ENCODE measurements around the gene LCN6. TPM values are rescaled to one million over a fixed set of nuclear protein-coding genes. Genes with fewer than 3 reads are reported as not detected.

Gene LCN6
- total RNA-seq, 1 donor from 2014 or later, result not detected

- Mint-ChIP-seq H3K4me3 (peak overlapping the region; percentile 98), H3K9me3 (no peaks in the 10 kb centered on the region), H3K36me3 (peaks cover 19% of the 10 kb centered on the region), H3K27me3 (ENCODE audit: insufficient read depth, low read depth) (peaks cover 12% of the 10 kb centered on the region), H3K27ac (peak overlapping the region; percentile 90), H3K4me1 (peaks cover 27% of the 10 kb centered on the region)
- peak overlapping the region; percentile 82 for H3K4me2 ChIP-seq
- peaks cover 61% of the 10 kb centered on the region for H4K20me1 ChIP-seq (ENCODE audit: low read depth)
- TF ChIP-seq CTCF (IDR thresholded peaks at IDR 0.05) (peak; percentile 57), EZH2 (IDR thresholded peaks at IDR 0.05) (no peak), EZH2phosphoT487 (IDR thresholded peaks at IDR 0.05) (no peak)
- H3K4me3 ChIP-seq, result peak overlapping the region; percentile 89
- no peak overlapping the region for H2AFZ ChIP-seq (replicated peaks)
- H3K27me3 ChIP-seq, result peaks cover 17% of the 10 kb centered on the region
- H3K9ac ChIP-seq, result no peak overlapping the region
- H3K27ac ChIP-seq, result no peak overlapping the region
- H3K36me3 ChIP-seq, result no peaks in the 10 kb centered on the region
- H3K4me1 ChIP-seq, result peaks cover 9% of the 10 kb centered on the region
- H3K79me2 ChIP-seq (ENCODE audit: low read depth), result peaks cover 43% of the 10 kb centered on the region
- no peaks in the 10 kb centered on the region for H3K9me3 ChIP-seq (ENCODE audit: low read depth)
- DNase-seq (ENCODE audit: low spot score), result peak; percentile 69
- peaks cover 48% of the 10 kb centered on the region for H3F3A ChIP-seq (ENCODE audit: low read depth)
Measured at GRCh38 chr9:136726631-136727191, 21.6 kb downstream of the LCN6 start.

GRCh38 chr9:136726118-136726517 is 22.2 kb downstream of the LCN6 start:
- peaks cover 20% of the 10 kb centered on the region for H3K36me3 Mint-ChIP-seq
- peak overlapping the region; percentile 98 for H3K4me3 Mint-ChIP-seq
- H3K4me3 ChIP-seq, result no peak overlapping the region
- H3K4me2 ChIP-seq, result peak overlapping the region; percentile 29
- DNase-seq (ENCODE audit: low spot score), result no peak
- no peaks in the 10 kb centered on the region for H3K9me3 ChIP-seq (ENCODE audit: low read depth)
- no peak overlapping the region for H3K27ac Mint-ChIP-seq
- no peaks in the 10 kb centered on the region for H3K9me3 Mint-ChIP-seq
- no peak for TF ChIP-seq EZH2 (IDR thresholded peaks at IDR 0.05)
- TF ChIP-seq EZH2phosphoT487 (IDR thresholded peaks at IDR 0.05), result no peak
- H3K4me1 Mint-ChIP-seq, result peaks cover 31% of the 10 kb centered on the region
- peaks cover 67% of the 10 kb centered on the region for H4K20me1 ChIP-seq (ENCODE audit: low read depth)
- H3K27me3 ChIP-seq, result peaks cover 17% of the 10 kb centered on the region
- H3K79me2 ChIP-seq (ENCODE audit: low read depth), result peaks cover 43% of the 10 kb centered on the region
- peaks cover 9% of the 10 kb centered on the region for H3K4me1 ChIP-seq
- H3K36me3 ChIP-seq, result no peaks in the 10 kb centered on the region
- H3K9ac ChIP-seq, result no peak overlapping the region
- peaks cover 14% of the 10 kb centered on the region for H3K27me3 Mint-ChIP-seq (ENCODE audit: insufficient read depth, low read depth)
- no peak overlapping the region for H2AFZ ChIP-seq (replicated peaks)
- peaks cover 54% of the 10 kb centered on the region for H3F3A ChIP-seq (ENCODE audit: low read depth)
- H3K27ac ChIP-seq, result no peak overlapping the region

- Histone ChIP-seq H3K9ac (no peak overlapping the region), H3F3A (ENCODE audit: low read depth) (peaks cover 59% of the 10 kb centered on the region), H3K4me1 (peaks cover 11% of the 10 kb centered on the region), H3K4me2 (peak overlapping the region; percentile 29), H2AFZ (replicated peaks) (no peak overlapping the region), H3K27ac (no peak overlapping the region), H3K27me3 (peaks cover 17% of the 10 kb centered on the region), H3K9me3 (ENCODE audit: low read depth) (no peaks in the 10 kb centered on the region), H4K20me1 (ENCODE audit: low read depth) (peaks cover 72% of the 10 kb centered on the region), H3K79me2 (ENCODE audit: low read depth) (peaks cover 43% of the 10 kb centered on the region), H3K4me3 (no peak overlapping the region), H3K36me3 (no peaks in the 10 kb centered on the region)
- Mint-ChIP-seq H3K36me3 (peaks cover 21% of the 10 kb centered on the region), H3K27me3 (ENCODE audit: insufficient read depth, low read depth) (peaks cover 15% of the 10 kb centered on the region), H3K4me3 (peak overlapping the region; percentile 59), H3K27ac (no peak overlapping the region), H3K9me3 (no peaks in the 10 kb centered on the region), H3K4me1 (peaks cover 35% of the 10 kb centered on the region)
- DNase-seq (ENCODE audit: low spot score), result no peak
- no peak for TF ChIP-seq EZH2phosphoT487 (IDR thresholded peaks at IDR 0.05)
- TF ChIP-seq EZH2 (IDR thresholded peaks at IDR 0.05), result no peak
- no peak for TF ChIP-seq CTCF (IDR thresholded peaks at IDR 0.05)
Measured at GRCh38 chr9:136725612-136726011, 22.7 kb downstream of the LCN6 start.

GRCh38 chr9:136724772-136725171 is 23.6 kb downstream of the LCN6 start:
- no peak overlapping the region for H3K27ac ChIP-seq
- no peak overlapping the region for H3K4me2 ChIP-seq
- H3K27ac Mint-ChIP-seq, result no peak overlapping the region
- no peak for TF ChIP-seq EZH2 (IDR thresholded peaks at IDR 0.05)
- TF ChIP-seq CTCF (IDR thresholded peaks at IDR 0.05), result no peak
- no peak for TF ChIP-seq EZH2phosphoT487 (IDR thresholded peaks at IDR 0.05)
- peaks cover 41% of the 10 kb centered on the region for H3K79me2 ChIP-seq (ENCODE audit: low read depth)
- H3K4me1 Mint-ChIP-seq, result peaks cover 43% of the 10 kb centered on the region
- peaks cover 17% of the 10 kb centered on the region for H3K27me3 ChIP-seq
- H3K9me3 ChIP-seq (ENCODE audit: low read depth), result no peaks in the 10 kb centered on the region
- peaks cover 80% of the 10 kb centered on the region for H4K20me1 ChIP-seq (ENCODE audit: low read depth)
- H3K9ac ChIP-seq, result no peak overlapping the region
- H2AFZ ChIP-seq (replicated peaks), result no peak overlapping the region
- H3K4me3 ChIP-seq, result no peak overlapping the region
- peaks cover 20% of the 10 kb centered on the region for H3K27me3 Mint-ChIP-seq (ENCODE audit: insufficient read depth, low read depth)
- H3K4me3 Mint-ChIP-seq, result no peak overlapping the region
- DNase-seq (ENCODE audit: low spot score), result no peak
- peaks cover 20% of the 10 kb centered on the region for H3K4me1 ChIP-seq
- peaks cover 21% of the 10 kb centered on the region for H3K36me3 Mint-ChIP-seq
- H3K9me3 Mint-ChIP-seq, result no peaks in the 10 kb centered on the region
- peaks cover 65% of the 10 kb centered on the region for H3F3A ChIP-seq (ENCODE audit: low read depth)
- H3K36me3 ChIP-seq, result no peaks in the 10 kb centered on the region
